Activated T-cell treated with anti-CD3 and anti-CD28 coated beads, Interleukin-2, amount 50 U/mL, for 1 hour (primary cell): ENCODE data around the gene GTSF1L.

Experiments
- DNase-seq: peaks from one replicate; pipeline ENCODE4 v3.0.0-alpha.2; 2020

GTSF1L gene

DNA sequence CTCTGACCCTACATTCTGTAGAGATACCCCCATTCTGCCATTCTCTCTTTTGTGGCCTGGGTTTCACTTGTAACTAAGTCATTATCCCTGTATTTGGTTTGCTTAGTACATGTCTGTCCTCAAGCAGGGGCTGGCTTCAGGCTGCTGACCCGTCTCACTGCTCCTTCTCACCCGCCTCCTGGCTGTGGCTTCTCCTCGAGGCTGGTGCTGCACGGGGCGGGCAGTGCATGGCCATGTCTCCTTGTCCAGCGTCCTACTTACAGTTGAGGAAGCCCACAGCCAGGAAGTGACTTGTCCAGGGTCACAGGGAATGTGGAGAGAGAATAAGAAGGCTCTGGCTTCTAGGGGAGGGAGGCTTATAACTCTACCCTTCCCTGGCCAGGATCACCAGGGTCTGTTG is 11.3 kb downstream of the GTSF1L start:
- no peak for DNase-seq

DNA sequence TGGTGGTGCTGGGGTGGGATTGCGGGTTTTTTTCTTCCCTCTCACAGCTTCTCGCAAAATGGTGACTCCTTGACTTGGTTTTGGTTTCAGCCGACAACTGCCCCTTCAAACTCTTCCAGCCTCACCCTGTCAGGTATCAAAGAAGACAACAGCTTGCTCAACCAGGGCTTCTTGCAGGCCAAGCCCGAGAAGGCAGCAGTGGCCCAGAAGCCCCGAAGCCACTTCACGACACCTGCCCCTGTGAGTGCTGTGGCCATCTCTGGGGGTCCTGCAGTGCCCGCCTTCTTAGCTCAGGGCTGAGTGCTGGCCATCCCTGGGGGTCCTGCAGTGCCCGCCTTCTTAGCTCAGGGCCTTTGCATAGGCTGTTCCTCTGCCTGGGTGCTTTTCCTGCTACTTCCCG is 11.8 kb downstream of the GTSF1L start:
- no peak for DNase-seq

DNA sequence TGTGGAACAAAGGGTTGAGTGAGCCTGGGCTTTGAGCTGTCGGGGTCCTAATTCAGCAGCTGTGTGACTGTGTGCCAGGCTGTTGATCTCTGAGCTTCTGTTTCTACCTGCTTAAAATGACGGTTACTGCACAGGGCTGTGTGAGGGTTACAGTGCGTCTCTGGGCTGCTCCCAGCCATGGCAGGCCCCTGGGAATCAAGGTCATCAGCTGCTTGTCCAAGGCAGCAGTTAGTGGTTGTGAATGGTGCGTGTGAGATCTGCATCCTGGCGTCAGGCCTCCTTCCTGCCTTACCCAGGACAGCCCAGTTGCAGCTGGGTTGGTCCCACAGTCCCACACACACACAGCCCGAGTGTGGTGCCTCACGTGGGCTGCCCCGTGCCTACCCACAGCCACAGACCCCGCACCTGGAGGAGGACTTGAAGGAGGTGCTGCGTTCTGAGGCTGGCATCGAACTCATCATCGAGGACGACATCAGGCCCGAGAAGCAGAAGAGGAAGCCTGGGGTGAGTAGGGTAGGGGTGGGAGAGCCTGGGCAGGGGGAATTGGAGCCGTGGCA is 15.6 kb downstream of the GTSF1L start:
- DNase-seq = no peak

DNA sequence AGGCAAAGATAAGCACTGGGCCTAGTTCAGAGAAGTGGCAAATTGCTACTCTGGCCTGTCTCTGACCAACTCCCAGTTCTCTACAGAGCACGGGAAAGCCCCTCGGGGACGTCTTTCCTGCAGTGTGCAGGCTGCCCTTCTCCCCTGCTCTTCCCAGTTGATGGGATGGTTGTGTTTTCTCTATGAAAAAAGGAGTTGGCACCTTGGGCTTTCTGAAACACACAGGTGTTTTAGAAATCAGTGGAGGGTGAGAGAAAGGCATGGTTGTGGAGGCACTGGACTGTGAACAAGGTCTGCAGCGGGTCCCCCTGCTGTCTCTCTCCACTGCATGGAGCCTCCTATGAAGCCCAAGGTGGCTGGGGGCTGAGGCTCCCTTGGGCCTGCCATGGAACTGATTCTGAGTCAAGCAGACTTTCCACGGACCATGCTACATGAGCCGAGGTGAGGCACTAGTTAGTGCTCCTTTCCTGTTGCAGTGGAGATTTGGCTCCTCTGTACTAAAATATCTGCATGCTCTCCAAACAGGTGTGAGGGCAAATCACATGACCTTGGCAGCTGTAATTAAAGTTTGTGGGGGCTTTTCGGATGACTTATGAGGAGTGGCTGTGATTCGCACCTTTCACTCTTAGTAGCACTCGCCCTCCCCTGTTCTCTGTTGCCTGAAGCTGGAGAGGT is 16.3 kb downstream of the GTSF1L start:
- DNase-seq = no peak

DNA sequence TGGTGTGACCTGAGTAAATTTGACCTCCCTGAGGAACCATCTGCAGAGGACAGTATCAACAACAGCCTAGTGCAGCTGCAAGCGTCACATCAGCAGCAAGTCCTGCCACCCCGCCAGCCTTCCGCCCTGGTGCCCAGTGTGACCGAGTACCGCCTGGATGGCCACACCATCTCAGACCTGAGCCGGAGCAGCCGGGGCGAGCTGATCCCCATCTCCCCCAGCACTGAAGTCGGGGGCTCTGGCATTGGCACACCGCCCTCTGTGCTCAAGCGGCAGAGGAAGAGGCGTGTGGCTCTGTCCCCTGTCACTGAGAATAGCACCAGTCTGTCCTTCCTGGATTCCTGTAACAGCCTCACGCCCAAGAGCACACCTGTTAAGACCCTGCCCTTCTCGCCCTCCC is 24.3 kb downstream of the GTSF1L start:
- no peak for DNase-seq

- DNase-seq = no peak
These were observed 26.2 kb downstream of the GTSF1L start for GRCh38 chr20:43700627-43701026.

- no peak for DNase-seq
These were observed 26.7 kb downstream of the GTSF1L start for GRCh38 chr20:43699941-43700565.

DNA sequence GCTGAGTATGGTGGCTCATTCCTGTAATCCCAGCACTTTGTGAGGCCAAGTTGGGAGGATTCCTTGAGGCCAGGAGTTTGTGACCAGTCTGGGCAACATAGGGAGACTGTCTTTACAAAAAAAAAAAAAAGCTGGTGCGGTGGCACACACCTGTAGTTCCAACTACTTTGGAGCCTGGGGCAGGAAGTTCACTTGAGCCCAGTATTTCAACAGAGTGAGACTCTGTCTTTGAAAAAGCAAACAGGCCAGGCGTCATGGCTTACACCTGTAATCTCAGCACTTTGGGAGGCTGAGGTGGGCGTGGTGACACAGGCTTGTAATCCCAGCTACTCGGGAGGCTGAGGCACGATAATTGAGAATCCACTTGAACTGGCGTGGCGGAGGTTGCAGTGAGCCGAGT is 31.2 kb downstream of the GTSF1L start:
- no peak for DNase-seq

GRCh38 chr20:43694763-43695162 is 32.0 kb downstream of the GTSF1L start:
- no peak for DNase-seq

DNA sequence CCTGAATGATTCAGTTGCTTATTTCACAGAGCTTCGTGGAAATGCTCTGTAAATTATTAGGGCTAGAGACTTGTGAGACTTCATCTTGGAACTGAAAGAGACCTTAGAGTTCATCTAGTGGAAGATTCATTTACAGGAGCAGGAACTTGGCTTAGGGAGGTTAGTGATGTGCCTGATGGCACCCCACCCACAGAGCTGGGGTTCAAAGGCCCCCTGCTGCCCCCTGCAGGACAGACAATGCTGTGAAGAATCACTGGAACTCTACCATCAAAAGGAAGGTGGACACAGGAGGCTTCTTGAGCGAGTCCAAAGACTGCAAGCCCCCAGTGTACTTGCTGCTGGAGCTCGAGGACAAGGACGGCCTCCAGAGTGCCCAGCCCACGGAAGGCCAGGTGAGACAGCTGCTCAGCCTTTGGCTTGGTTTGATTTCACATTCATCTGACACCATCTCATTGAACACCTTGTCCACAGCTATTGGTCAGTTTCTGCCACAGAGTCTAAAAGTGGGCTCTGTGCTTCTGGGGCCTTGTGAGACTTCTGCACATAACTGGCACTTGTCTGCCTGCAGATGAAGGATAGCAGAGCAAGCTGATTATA is 34.8 kb downstream of the GTSF1L start:
- DNase-seq = peak; percentile 51

DNA sequence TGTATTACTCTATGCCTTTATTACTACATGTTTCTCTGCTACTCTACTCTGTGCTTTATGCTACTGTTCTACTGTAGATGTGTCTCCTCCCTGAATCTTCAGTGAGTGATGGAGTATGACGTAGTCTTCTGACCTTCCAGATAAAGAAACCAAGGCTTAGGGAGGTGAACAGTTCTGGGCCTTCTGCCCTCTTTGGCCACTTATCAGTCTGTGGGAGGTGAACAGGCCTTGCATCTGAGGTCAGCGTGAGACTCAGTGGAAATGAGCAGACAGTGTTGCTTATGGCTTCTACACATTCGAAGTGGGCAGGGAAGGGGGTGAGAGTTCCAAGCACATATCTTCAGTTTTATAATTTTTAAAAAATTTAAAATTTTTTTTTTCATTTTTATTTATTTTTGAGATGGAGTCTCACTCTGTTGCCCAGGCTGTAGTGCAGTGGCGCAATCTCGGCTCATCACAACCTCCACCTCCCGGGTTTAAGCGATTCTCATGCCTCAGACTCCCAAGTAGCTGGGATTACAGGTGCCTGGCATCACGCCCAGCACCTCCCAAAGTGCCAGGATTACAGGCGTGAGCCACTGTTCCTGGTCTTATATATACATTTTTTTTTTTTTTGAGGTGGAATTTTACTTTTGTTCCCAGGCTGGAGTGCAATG is 35.7 kb downstream of the GTSF1L start:
- DNase-seq = no peak

GRCh38 chr20:43689165-43689564 is 37.6 kb downstream of the GTSF1L start:
- DNase-seq = no peak

DNA sequence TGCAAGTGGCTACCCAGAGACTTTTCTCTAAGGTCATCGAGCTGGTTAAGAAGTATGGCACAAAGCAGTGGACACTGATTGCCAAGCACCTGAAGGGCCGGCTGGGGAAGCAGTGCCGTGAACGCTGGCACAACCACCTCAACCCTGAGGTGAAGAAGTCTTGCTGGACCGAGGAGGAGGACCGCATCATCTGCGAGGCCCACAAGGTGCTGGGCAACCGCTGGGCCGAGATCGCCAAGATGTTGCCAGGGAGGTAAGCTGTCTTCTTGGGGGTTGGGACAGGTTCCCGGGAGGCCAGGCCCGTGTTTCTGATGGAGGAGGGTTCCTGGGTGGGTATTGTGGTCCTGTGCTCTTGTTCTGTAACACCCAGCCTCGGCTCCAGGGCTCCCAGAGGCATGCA is 40.0 kb downstream of the GTSF1L start:
- no peak for DNase-seq

- no peak for DNase-seq
These were observed 44.4 kb downstream of the GTSF1L start for GRCh38 chr20:43682446-43682845.

GRCh38 chr20:43681991-43682410 is 44.8 kb downstream of the GTSF1L start:
- DNase-seq = no peak

- DNase-seq = no peak
These were observed 45.3 kb downstream of the GTSF1L start for GRCh38 chr20:43681468-43681942.

- no peak for DNase-seq
These were observed 45.8 kb downstream of the GTSF1L start for GRCh38 chr20:43680981-43681380.

GRCh38 chr20:43676368-43676767 is 50.4 kb downstream of the GTSF1L start:
- DNase-seq = no peak
